Tibial artery (tissue), 4 donors: ENCODE results near the gene ZSCAN30.

Source experiments
- DNase-seq, 2 donors: peaks; one replicate each; pipeline ENCODE4 v3.0.0-alpha.2; 2019
- H3K27ac ChIP-seq, 2 donors: fragments of 200-600 bp; sonication (generic) in 1 of 2; 1 replicate in 1 of 2; 2 replicates in 1 of 2; pipeline ENCODE4 v1.5.1; 2018 to 2019; ENCODE audit warnings: mild to moderate bottlenecking in 1 of 2
- H3K27me3 ChIP-seq, 2 donors: fragments of 200-600 bp; sonication (generic) in 1 of 2; one replicate each; pipeline versions ENCODE4 v1.5.1 to v1.6.0; 2016 to 2019
- H3K36me3 ChIP-seq, 3 donors: fragments of 200-600 bp; sonication (generic) in 2 of 3; one replicate each; pipeline ENCODE4 v1.5.1; 2016 to 2019; ENCODE audit warnings: mild to moderate bottlenecking in 2 of 3
- H3K4me1 ChIP-seq, 4 donors: fragments of 200-600 bp; sonication (generic) in 2 of 4; 1 replicate in 3 of 4; 2 replicates in 1 of 4; pipeline ENCODE4 v1.5.1; 2016 to 2019
- H3K4me3 ChIP-seq, 2 donors: fragments of 200-600 bp; sonication (generic) in 1 of 2; 1 replicate in 1 of 2; 2 replicates in 1 of 2; pipeline ENCODE4 v1.5.1; 2018 to 2019; ENCODE audit warnings: mild to moderate bottlenecking in 2 of 2
- H3K9me3 ChIP-seq, 3 donors: fragments of 200-600 bp; sonication (generic) in 1 of 3; one replicate each; pipeline ENCODE4 v1.5.1; 2016 to 2019
- CTCF ChIP-seq, 2 experiments: fragments of 200-600 bp in 1 of 2; fragments of 450-650 bp in 1 of 2; IDR thresholded peaks; one replicate each; pipeline ENCODE4 v1.5.1; 2017 to 2019; ENCODE audit warnings: antibody characterized with exemption in 2 of 2, mild to moderate bottlenecking in 1 of 2, moderate library complexity in 1 of 2
- intact Hi-C: fragments of 100-400 bp; cut with DNase I; formaldehyde crosslinking; loops from one replicate; pipeline ENCODE4 v1.15.0; 2023; ENCODE audit warnings: low total_unique reads

Gene ZSCAN30

DNA sequence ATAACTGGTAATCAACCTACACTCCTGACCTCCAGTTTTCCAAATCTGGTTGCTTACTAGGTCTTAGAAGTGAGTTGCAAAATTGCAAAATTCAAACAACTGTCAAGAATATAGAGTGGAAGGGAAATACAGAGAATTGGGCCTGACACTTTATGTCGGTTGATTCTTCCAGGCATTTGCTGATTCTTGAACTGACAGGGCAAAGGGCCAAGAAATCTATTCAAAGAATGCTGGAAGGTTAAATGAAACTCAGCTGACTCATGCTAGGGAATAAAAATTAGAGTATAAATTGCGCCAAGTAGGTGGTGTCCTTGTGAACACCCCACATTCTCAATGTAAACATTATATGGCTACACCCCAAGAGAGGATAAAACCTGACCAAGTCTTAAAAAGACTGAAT is 21.5 kb upstream of the ZSCAN30 start:
- no peak overlapping the region for H3K4me3 ChIP-seq
- no peak for TF ChIP-seq CTCF (IDR thresholded peaks at IDR 0.05)
- no peak for DNase-seq
- H3K9me3 ChIP-seq = peaks cover 3 to 78% (median 18%) of the 10 kb centered on the region in 3 donors
- no peak overlapping the region for H3K27ac ChIP-seq
- peaks cover 0 to 7% (median 0%) of the 10 kb centered on the region in 4 donors for H3K4me1 ChIP-seq
- peaks cover 14 to 37% (median 35%) of the 10 kb centered on the region in 3 donors for H3K36me3 ChIP-seq
- intact Hi-C loops = no loop called here
- no peaks in the 10 kb centered on the region for H3K27me3 ChIP-seq

DNA sequence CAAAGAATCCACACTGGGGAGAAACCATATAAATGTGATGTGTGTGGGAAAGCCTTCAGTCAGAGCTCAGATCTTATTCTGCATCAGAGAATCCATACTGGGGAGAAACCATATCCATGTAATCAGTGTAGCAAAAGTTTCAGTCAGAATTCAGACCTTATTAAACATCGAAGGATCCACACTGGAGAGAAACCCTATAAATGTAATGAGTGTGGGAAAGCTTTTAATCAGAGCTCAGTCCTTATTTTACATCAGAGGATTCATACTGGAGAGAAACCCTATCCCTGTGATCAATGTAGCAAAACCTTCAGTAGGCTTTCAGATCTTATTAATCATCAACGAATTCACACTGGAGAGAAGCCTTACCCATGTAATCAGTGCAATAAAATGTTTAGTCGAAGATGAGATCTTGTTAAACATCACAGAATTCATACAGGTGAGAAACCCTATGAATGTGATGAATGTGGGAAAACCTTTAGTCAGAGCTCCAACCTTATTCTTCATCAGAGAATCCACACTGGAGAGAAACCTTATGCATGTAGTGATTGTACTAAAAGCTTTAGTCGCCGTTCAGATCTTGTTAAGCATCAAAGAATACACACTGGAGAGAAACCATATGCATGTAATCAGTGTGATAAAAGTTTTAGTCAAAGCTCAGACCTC is 16.7 kb upstream of the ZSCAN30 start:
- no peaks in the 10 kb centered on the region for H3K27me3 ChIP-seq
- peaks cover 52 to 84% (median 83%) of the 10 kb centered on the region in 3 donors for H3K36me3 ChIP-seq
- H3K9me3 ChIP-seq = peaks cover 3 to 93% (median 54%) of the 10 kb centered on the region in 3 donors
- peaks cover 0 to 7% (median 0%) of the 10 kb centered on the region in 4 donors for H3K4me1 ChIP-seq
- no peak for DNase-seq
- TF ChIP-seq CTCF (IDR thresholded peaks at IDR 0.05) = no peak
- intact Hi-C loops = no loop called here
- H3K27ac ChIP-seq = no peak overlapping the region
- no peak overlapping the region for H3K4me3 ChIP-seq

DNA sequence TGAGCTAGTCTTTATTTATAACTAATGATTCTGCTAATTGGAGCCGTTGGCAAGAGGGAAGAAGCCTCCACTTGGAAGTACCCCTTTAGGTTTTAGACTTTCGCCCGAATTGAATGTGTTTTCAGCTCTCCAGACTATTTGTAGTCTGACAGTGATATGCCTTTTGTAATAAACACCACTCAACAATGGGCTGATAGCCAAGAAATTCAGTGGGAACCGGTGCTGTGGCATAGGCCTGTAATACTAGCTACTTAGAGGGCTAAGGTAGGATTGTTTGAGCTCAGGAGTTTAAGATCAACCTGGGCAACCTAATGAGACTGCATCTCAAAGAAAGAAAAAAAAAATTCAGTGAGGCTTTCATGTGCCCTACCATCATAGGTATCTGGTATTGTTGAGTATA is 13.6 kb upstream of the ZSCAN30 start:
- Histone ChIP-seq H3K4me3 (no peak overlapping the region), H3K27me3 (no peaks in the 10 kb centered on the region), H3K27ac (no peak overlapping the region), H3K36me3 (peaks cover 64 to 93% (median 85%) of the 10 kb centered on the region in 3 donors), H3K9me3 (peaks cover 3 to 92% (median 54%) of the 10 kb centered on the region in 3 donors), H3K4me1 (no peaks in the 10 kb centered on the region)
- intact Hi-C loops = no loop called here
- DNase-seq = no peak
- no peak for TF ChIP-seq CTCF (IDR thresholded peaks at IDR 0.05)

- H3K27ac ChIP-seq = no peak overlapping the region
- no peak for TF ChIP-seq CTCF (IDR thresholded peaks at IDR 0.05)
- H3K36me3 ChIP-seq = peaks cover 18 to 54% (median 25%) of the 10 kb centered on the region in 3 donors
- peaks cover 0 to 12% (median 6%) of the 10 kb centered on the region in 4 donors for H3K4me1 ChIP-seq
- no peak overlapping the region for H3K4me3 ChIP-seq
- no peak for DNase-seq
- intact Hi-C loops = no loop called here
- peaks cover 0 to 16% (median 0%) of the 10 kb centered on the region in 3 donors for H3K9me3 ChIP-seq
- H3K27me3 ChIP-seq = no peaks in the 10 kb centered on the region
Observed at GRCh38 chr18:35296060-35296459, 6.0 kb upstream of the ZSCAN30 start.

DNA sequence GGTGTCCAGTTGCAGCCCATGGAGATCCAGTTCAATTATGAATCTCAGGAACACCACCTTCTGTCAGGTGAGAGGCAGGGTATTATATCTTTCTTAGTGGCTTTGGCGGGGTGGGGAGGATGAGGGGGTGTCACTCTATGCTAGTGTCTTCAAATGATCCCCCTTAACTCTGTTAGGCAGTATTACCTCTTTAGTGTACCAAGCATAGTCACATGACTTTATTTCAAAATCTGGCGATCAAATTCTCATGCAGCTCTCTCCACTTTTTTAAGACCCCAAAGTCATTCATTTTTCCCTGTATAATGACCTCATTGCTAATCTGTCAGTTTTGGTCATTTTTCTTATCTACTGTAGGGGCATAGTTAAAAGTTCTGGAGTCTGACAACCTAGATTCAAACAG is 1.1 kb upstream of the ZSCAN30 start:
- Histone ChIP-seq H3K9me3 (no peaks in the 10 kb centered on the region), H3K27me3 (no peaks in the 10 kb centered on the region), H3K36me3 (peaks cover 0 to 22% (median 13%) of the 10 kb centered on the region in 3 donors), H3K27ac (peak overlapping the region in 1 of 2 donors; percentile 84), H3K4me3 (peak overlapping the region; percentile 60 to 79), H3K4me1 (peaks cover 0 to 25% (median 13%) of the 10 kb centered on the region in 4 donors)
- intact Hi-C loops = loop anchor here (5.0 kb wide), 1 partner anchor 51 kb away; the partner anchor contains the start of gene ZNF24
- TF ChIP-seq CTCF (IDR thresholded peaks at IDR 0.05) = no peak
- no peak for DNase-seq
